Bronchial epithelial cell (primary cell): ENCODE measurements around the gene TBC1D4. TPM values are rescaled to one million over a fixed set of nuclear protein-coding genes. Genes with fewer than 3 reads are reported as not detected.

ENCODE experiments used
- DNase-seq: peaks from one replicate; pipeline ENCODE4 v3.0.0-alpha.2; 2010; ENCODE audit warnings: low read depth
- FAIRE-seq: peaks from 2 replicates; lab custom pipeline; 2011; peaks lifted over from hg19 to GRCh38; lab: Jason Lieb, UNC
- H3K27me3 ChIP-seq: 2 replicates; pipeline ENCODE4 v1.5.1; 2011; ENCODE audit warnings: low read length; ENCODE audit not compliant: control insufficient read depth, insufficient read depth
- H3K36me3 ChIP-seq: 2 replicates; pipeline ENCODE4 v1.5.1; 2011; ENCODE audit warnings: low read length; ENCODE audit not compliant: control insufficient read depth, insufficient read depth
- H3K4me3 ChIP-seq: 2 replicates; pipeline ENCODE4 v1.5.1; 2011; ENCODE audit warnings: mild to moderate bottlenecking, low read depth, low read length, control low read depth
- CTCF ChIP-seq: IDR thresholded peaks from 2 replicates; pipeline ENCODE4 v1.5.1; 2011; ENCODE audit warnings: mild to moderate bottlenecking, moderate library complexity, low read length, control low read depth, inconsistent platforms; ENCODE audit not compliant: insufficient read depth, severe bottlenecking
- total RNA-seq: library from RNA; depleted of rRNA; stranded (reverse); fragments of >200 nt; gene quantifications from 2 replicates; pipeline ENCODE4 v1.2.1, GENCODE V29; 2014

TBC1D4 gene
- total RNA-seq, 1 donor from 2014 or later = 10.3 TPM

- peak; percentile 22 for DNase-seq
- H3K36me3 ChIP-seq = no peaks in the 10 kb centered on the region
- H3K4me3 ChIP-seq = no peak overlapping the region
- TF ChIP-seq CTCF = no peak
- H3K27me3 ChIP-seq = no peaks in the 10 kb centered on the region
- FAIRE-seq = no peak
These were observed 25.3 kb upstream of the TBC1D4 start for GRCh38 chr13:75507027-75508001.

- FAIRE-seq (no peak), DNase-seq (no peak)
- Histone ChIP-seq H3K36me3 (no peaks in the 10 kb centered on the region), H3K27me3 (no peaks in the 10 kb centered on the region), H3K4me3 (no peak overlapping the region)
- TF ChIP-seq CTCF = no peak
These were observed 24.0 kb upstream of the TBC1D4 start for GRCh38 chr13:75506018-75506417.

GRCh38 chr13:75505327-75505726, 23.4 kb upstream of the TBC1D4 start:
- TF ChIP-seq CTCF = no peak
- FAIRE-seq (no peak), DNase-seq (no peak)
- no peaks in the 10 kb centered on the region for H3K27me3 ChIP-seq
- H3K36me3 ChIP-seq = no peaks in the 10 kb centered on the region
- H3K4me3 ChIP-seq = no peak overlapping the region

- no peak for FAIRE-seq
- DNase-seq = no peak
- Histone ChIP-seq H3K36me3 (no peaks in the 10 kb centered on the region), H3K4me3 (no peak overlapping the region), H3K27me3 (no peaks in the 10 kb centered on the region)
- no peak for TF ChIP-seq CTCF
These were observed 14.0 kb upstream of the TBC1D4 start for GRCh38 chr13:75495938-75496337.

- Histone ChIP-seq H3K36me3 (no peaks in the 10 kb centered on the region), H3K4me3 (no peak overlapping the region), H3K27me3 (no peaks in the 10 kb centered on the region)
- no peak for FAIRE-seq
- DNase-seq = no peak
- no peak for TF ChIP-seq CTCF
These were observed 12.5 kb upstream of the TBC1D4 start for GRCh38 chr13:75494491-75494890.
